Glutamatergic neuron (in vitro differentiated cells): ENCODE measurements around the gene FRMD4B. TPM values are rescaled to one million over a fixed set of nuclear protein-coding genes. Genes with fewer than 3 reads are reported as not detected.

Experiments used
- DNase-seq: peaks from one replicate; pipeline ENCODE4 v3.0.0; 2022
- H3K27ac Mint-ChIP-seq: one replicate; pipeline ENCODE4 v1.8.0; 2020; ENCODE audit warnings: mild to moderate bottlenecking, mixed read lengths, inconsistent platforms; ENCODE audit not compliant: unreplicated experiment
- H3K27me3 Mint-ChIP-seq: one replicate; pipeline ENCODE4 v1.8.0; 2020; ENCODE audit warnings: mild to moderate bottlenecking, moderate library complexity, mixed read lengths, inconsistent platforms; ENCODE audit not compliant: unreplicated experiment
- H3K36me3 Mint-ChIP-seq: one replicate; pipeline ENCODE4 v1.8.0; 2020; ENCODE audit warnings: mild to moderate bottlenecking, mixed read lengths, inconsistent platforms; ENCODE audit not compliant: unreplicated experiment
- H3K4me1 Mint-ChIP-seq: one replicate; pipeline ENCODE4 v1.8.0; 2020; ENCODE audit warnings: mild to moderate bottlenecking, low read depth, mixed read lengths, inconsistent platforms; ENCODE audit not compliant: unreplicated experiment
- H3K4me3 Mint-ChIP-seq: one replicate; pipeline ENCODE4 v1.8.0; 2020; ENCODE audit warnings: mild to moderate bottlenecking, mixed read lengths, inconsistent platforms; ENCODE audit not compliant: unreplicated experiment
- H3K9me3 Mint-ChIP-seq: one replicate; pipeline ENCODE4 v1.8.0; 2020; ENCODE audit warnings: mild to moderate bottlenecking, moderate library complexity, mixed read lengths, inconsistent platforms; ENCODE audit not compliant: unreplicated experiment
- total RNA-seq: library from RNA; stranded (reverse); fragmentation: NEBNext Ultra II Directional; extraction: Animal tissue kit (Norgen Biotek cat#: 25700); gene quantifications from one replicate; pipeline ENCODE4 v1.2.1, GENCODE V29; 2021; ENCODE audit not compliant: unreplicated experiment
- TF ChIP-seq, protein P1 (sequence below): fragments of 200-600 bp; sonication (generic); IDR thresholded peaks from one replicate; pipeline ENCODE4 v1.5.0; 2021; ENCODE audit not compliant: partially characterized antibody, unreplicated experiment

FRMD4B gene
- total RNA-seq, 1 donor from 2014 or later, result 3.9 TPM

DNA sequence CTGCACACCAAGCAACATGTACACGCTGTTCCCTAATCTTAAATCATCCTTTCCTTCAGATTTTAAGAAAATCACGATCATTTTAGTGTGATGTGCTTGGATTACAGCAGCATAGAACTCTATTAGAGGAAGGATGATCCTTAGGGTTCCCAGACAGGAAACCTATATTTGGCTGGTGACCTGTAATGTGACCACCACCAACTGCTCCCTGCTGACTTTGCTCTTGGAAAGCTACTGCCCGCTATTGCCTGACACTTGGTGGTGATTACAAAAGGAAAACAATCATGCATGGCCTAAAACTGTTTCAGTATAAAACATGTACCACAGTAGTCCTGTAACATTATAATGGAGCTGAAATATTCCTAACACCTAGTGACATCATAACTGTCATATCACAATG, 236.3 kb downstream of the FRMD4B start:
- no peak for DNase-seq
- TF ChIP-seq, protein P1, sequence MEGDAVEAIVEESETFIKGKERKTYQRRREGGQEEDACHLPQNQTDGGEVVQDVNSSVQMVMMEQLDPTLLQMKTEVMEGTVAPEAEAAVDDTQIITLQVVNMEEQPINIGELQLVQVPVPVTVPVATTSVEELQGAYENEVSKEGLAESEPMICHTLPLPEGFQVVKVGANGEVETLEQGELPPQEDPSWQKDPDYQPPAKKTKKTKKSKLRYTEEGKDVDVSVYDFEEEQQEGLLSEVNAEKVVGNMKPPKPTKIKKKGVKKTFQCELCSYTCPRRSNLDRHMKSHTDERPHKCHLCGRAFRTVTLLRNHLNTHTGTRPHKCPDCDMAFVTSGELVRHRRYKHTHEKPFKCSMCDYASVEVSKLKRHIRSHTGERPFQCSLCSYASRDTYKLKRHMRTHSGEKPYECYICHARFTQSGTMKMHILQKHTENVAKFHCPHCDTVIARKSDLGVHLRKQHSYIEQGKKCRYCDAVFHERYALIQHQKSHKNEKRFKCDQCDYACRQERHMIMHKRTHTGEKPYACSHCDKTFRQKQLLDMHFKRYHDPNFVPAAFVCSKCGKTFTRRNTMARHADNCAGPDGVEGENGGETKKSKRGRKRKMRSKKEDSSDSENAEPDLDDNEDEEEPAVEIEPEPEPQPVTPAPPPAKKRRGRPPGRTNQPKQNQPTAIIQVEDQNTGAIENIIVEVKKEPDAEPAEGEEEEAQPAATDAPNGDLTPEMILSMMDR, result no peak
- Mint-ChIP-seq H3K4me3 (no peak overlapping the region), H3K9me3 (no peaks in the 10 kb centered on the region), H3K4me1 (peaks cover 2% of the 10 kb centered on the region), H3K27ac (no peak overlapping the region), H3K27me3 (peaks cover 3% of the 10 kb centered on the region), H3K36me3 (no peaks in the 10 kb centered on the region)

DNA sequence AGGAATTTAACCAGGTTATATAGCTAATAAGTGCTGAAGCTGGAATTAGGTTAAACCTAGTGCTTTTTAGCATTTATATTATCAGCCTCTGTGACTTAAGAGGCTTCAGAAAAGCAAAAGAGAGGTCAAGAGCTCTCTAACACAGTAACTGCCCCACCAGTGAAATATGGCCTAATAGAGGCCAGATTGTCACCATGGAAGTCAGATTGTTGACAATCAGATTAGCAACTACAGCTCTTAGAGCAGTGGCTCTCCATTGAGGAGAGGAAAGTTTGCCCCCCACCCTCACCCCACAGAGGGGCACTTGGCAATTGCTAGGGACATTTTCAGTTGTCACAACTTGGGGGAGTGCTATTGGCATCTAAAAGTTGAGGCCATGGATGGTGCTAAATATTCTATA, 240.2 kb downstream of the FRMD4B start:
- TF ChIP-seq, protein P1, result no peak
- Mint-ChIP-seq H3K36me3 (no peaks in the 10 kb centered on the region), H3K4me3 (no peak overlapping the region), H3K27ac (no peak overlapping the region), H3K9me3 (no peaks in the 10 kb centered on the region), H3K4me1 (peaks cover 2% of the 10 kb centered on the region), H3K27me3 (no peaks in the 10 kb centered on the region)
- no peak for DNase-seq

DNA sequence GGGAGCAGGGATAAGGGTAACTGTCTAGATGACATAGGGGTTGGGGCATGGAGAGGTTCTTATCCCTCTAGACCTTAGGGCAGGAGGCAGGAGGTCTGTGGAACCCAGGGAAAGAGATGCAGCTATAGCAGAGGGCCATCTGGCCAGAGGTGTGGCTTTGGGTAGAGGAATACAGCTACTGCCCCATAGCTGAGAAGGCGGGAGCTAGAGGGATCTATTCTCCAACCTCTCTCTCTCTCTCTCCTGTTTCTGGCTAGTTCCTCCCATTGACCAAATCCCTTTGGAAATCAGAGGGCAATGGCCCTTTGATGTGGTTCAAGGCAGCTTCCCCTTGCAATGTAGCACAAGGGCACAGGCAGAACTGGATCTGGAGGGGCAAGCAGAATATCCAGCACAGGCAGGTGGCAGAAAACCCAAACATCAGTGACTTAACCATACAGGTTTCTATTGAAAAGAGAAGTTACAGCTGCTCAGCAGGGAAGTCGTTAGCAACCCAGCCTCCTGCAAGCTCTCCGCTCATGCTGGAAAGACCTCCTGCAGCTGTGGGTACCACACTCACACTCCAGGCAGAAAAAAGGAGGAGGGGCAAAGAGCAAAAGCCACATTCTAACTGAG, 241.2 kb downstream of the FRMD4B start:
- H3K27ac Mint-ChIP-seq, result no peak overlapping the region
- no peaks in the 10 kb centered on the region for H3K9me3 Mint-ChIP-seq
- H3K4me3 Mint-ChIP-seq, result no peak overlapping the region
- DNase-seq, result no peak
- TF ChIP-seq, protein P1, result no peak
- H3K36me3 Mint-ChIP-seq, result no peaks in the 10 kb centered on the region
- no peaks in the 10 kb centered on the region for H3K27me3 Mint-ChIP-seq
- H3K4me1 Mint-ChIP-seq, result peaks cover 2% of the 10 kb centered on the region

DNA sequence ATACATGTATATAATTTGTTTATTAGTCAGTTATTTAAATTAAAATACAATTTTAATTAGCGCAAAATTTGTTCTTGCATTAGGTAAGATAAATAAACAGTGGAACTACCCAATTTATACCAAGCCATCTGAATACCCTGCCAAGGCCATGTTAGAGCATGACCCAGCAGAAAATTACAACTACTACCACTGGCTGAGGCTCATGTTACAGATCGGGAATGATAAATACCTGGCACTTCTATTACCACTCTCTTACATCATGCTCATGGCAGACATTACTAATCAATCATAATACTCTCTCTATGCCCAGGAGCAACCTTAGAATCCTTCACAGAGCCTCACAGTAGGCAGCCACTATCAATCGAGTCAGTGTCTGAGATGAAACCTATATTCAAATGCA, 242.3 kb downstream of the FRMD4B start:
- H3K4me3 Mint-ChIP-seq, result no peak overlapping the region
- H3K9me3 Mint-ChIP-seq, result no peaks in the 10 kb centered on the region
- no peak for DNase-seq
- TF ChIP-seq, protein P1, result no peak
- H3K36me3 Mint-ChIP-seq, result no peaks in the 10 kb centered on the region
- H3K4me1 Mint-ChIP-seq, result peaks cover 2% of the 10 kb centered on the region
- H3K27me3 Mint-ChIP-seq, result no peaks in the 10 kb centered on the region
- H3K27ac Mint-ChIP-seq, result no peak overlapping the region

DNA sequence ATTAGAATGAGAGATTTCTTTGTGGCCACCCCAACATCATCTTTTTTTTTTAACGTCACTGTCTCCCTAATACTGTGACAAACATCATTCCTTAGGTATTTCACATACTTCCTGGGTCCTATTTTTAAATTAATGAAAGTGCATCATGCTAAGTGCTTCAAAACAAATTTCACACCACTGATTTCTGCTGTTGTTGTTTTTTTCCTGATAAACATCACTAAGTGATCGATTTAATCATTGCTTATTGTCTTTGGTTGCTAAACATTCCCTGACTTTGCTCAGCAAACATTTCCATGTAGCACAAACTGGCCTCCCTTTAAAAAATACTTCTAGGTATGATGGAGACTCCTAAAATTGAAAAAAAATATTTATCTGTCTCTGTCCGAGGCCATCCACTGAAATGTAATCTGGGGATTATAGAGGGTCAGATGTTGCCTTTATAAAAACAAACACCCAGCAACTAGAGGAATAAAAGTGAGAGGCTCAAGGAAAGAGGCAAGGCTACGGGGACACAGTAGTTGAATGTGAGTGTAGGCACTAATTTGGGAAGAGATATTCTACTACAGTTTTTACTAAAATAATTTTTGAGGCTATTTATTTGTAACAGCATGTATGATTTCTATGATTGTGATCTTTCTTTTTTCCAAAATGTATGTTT, 243.0 kb downstream of the FRMD4B start:
- Mint-ChIP-seq H3K36me3 (no peaks in the 10 kb centered on the region), H3K9me3 (no peaks in the 10 kb centered on the region), H3K4me3 (no peak overlapping the region), H3K27ac (no peak overlapping the region), H3K4me1 (peaks cover 2% of the 10 kb centered on the region), H3K27me3 (no peaks in the 10 kb centered on the region)
- TF ChIP-seq, protein P1, result no peak
- no peak for DNase-seq
